ENCODE results near the gene EN1. TPM values are rescaled to one million over a fixed set of nuclear protein-coding genes. Genes with fewer than 3 reads are reported as not detected.

Gene EN1
- total RNA-seq, 1 experiment from 2014 or later: 0.26 TPM

- ATAC-seq (no peak), DNase-seq (ENCODE audit: low read depth, low spot score) (no peak)
- ChIA-PET CTCF (no interaction called here), POLR2A (no interaction called here)
- no peak overlapping the region for H3K27ac ChIP-seq (ENCODE audit: low read length)
- in situ Hi-C loops (cut with HindIII; ENCODE audit: low pct_unique_long_range_greater_than_20kb, low sequenced_read_pairs): no loop called here
- no peaks in the 10 kb centered on the region for H3K9me3 ChIP-seq (ENCODE audit: control insufficient read depth, insufficient read depth, low read depth, low read length)
- TF ChIP-seq, protein P1, sequence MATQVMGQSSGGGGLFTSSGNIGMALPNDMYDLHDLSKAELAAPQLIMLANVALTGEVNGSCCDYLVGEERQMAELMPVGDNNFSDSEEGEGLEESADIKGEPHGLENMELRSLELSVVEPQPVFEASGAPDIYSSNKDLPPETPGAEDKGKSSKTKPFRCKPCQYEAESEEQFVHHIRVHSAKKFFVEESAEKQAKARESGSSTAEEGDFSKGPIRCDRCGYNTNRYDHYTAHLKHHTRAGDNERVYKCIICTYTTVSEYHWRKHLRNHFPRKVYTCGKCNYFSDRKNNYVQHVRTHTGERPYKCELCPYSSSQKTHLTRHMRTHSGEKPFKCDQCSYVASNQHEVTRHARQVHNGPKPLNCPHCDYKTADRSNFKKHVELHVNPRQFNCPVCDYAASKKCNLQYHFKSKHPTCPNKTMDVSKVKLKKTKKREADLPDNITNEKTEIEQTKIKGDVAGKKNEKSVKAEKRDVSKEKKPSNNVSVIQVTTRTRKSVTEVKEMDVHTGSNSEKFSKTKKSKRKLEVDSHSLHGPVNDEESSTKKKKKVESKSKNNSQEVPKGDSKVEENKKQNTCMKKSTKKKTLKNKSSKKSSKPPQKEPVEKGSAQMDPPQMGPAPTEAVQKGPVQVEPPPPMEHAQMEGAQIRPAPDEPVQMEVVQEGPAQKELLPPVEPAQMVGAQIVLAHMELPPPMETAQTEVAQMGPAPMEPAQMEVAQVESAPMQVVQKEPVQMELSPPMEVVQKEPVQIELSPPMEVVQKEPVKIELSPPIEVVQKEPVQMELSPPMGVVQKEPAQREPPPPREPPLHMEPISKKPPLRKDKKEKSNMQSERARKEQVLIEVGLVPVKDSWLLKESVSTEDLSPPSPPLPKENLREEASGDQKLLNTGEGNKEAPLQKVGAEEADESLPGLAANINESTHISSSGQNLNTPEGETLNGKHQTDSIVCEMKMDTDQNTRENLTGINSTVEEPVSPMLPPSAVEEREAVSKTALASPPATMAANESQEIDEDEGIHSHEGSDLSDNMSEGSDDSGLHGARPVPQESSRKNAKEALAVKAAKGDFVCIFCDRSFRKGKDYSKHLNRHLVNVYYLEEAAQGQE (IDR thresholded peaks at IDR 0.05; ENCODE audit: insufficient read depth in 1 of 2, low read depth in 2 of 2, low read length in 1 of 2): no peak
- no peak for TF ChIP-seq SIN3A (IDR thresholded peaks at IDR 0.05; ENCODE audit: borderline replicate concordance, insufficient read depth, low read depth, low read length)
- no peak for TF ChIP-seq POLR2AphosphoS5 (IDR thresholded peaks at IDR 0.05; ENCODE audit: low read depth, low read length)
- TF ChIP-seq, protein P2, sequence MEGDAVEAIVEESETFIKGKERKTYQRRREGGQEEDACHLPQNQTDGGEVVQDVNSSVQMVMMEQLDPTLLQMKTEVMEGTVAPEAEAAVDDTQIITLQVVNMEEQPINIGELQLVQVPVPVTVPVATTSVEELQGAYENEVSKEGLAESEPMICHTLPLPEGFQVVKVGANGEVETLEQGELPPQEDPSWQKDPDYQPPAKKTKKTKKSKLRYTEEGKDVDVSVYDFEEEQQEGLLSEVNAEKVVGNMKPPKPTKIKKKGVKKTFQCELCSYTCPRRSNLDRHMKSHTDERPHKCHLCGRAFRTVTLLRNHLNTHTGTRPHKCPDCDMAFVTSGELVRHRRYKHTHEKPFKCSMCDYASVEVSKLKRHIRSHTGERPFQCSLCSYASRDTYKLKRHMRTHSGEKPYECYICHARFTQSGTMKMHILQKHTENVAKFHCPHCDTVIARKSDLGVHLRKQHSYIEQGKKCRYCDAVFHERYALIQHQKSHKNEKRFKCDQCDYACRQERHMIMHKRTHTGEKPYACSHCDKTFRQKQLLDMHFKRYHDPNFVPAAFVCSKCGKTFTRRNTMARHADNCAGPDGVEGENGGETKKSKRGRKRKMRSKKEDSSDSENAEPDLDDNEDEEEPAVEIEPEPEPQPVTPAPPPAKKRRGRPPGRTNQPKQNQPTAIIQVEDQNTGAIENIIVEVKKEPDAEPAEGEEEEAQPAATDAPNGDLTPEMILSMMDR (IDR thresholded peaks at IDR 0.05): no peak
- TF ChIP-seq TCF7L2 (IDR thresholded peaks at IDR 0.05; ENCODE audit: low read depth, low read length): no peak
- intact Hi-C loops (cut with micrococcal nuclease; ENCODE audit: unreplicated experiment): loop anchor here (5.0 to 10.0 kb wide), 2 partner anchors 92 to 485 kb away; no protein-coding TSS in a partner anchor
- H3K36me3 ChIP-seq (ENCODE audit: control insufficient read depth, insufficient read depth, low read length): no peaks in the 10 kb centered on the region
- H3K4me3 ChIP-seq (ENCODE audit: low read depth in 2 of 2, low read length in 2 of 2): no peak overlapping the region
- 0 out of 2 replicates have a peak, but pooled peaks cover 3% of the 10 kb centered on the region for H3K4me1 ChIP-seq (ENCODE audit: control insufficient read depth, insufficient read depth, low read length)
- peaks cover 13% of the 10 kb centered on the region; the same call in 1 of the 2 replicates for H3K27me3 ChIP-seq (ENCODE audit: control insufficient read depth, insufficient read depth, low read length)
- no TSS peak for BruUV-seq (replicated peaks)
Observed at GRCh38 chr2:118856978-118857676, 9.7 kb upstream of the EN1 start.

DNA sequence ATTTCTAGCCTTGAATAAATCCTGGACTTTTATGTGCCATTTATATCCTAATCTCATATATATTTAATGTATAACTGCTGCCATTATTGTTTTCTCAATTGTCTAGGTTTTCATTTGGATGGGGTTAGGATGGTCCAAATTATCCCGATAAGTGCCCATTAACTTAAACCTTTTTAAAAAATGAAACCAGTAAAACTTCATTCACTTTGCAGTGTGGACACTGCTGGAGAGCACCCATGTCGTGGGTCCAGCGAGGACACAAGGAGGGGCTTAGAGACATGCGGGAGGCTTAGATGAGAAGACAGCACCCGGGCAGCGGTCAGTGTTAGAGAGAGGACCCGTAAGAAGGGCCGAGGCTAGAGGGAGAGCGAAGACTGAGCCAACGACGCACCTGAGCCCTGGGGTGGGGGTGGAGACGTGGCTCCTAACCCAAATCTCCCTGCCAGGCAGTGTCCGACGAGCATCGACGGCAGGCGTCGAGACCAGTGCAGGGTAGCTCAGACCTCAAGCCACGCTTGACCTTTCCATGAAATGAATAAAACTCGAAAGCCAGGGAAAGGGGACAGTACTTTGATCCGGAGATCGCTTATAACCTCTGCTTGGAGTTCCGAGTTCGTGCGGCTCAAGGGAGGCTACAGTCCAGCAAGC is 9.0 kb upstream of the EN1 start:
- in situ Hi-C loops (cut with HindIII; ENCODE audit: low pct_unique_long_range_greater_than_20kb, low sequenced_read_pairs) (no loop called here), intact Hi-C loops (cut with micrococcal nuclease; ENCODE audit: unreplicated experiment) (loop anchor here (5.0 to 10.0 kb wide), 2 partner anchors 92 to 484 kb away; no protein-coding TSS in a partner anchor)
- ChIA-PET POLR2A (no interaction called here), CTCF (interaction anchor here (1.0 to 1.2 kb wide), 2 partner anchors 62 to 824 kb away, joined by 3 to 5 read pairs; no protein-coding TSS in a partner anchor)
- Histone ChIP-seq H3K4me1 (ENCODE audit: control insufficient read depth, insufficient read depth, low read length) (0 out of 2 replicates have a peak, but pooled peaks cover 3% of the 10 kb centered on the region), H3K36me3 (ENCODE audit: control insufficient read depth, insufficient read depth, low read length) (no peaks in the 10 kb centered on the region), H3K9me3 (ENCODE audit: control insufficient read depth, insufficient read depth, low read depth, low read length) (no peaks in the 10 kb centered on the region), H3K27me3 (ENCODE audit: control insufficient read depth, insufficient read depth, low read length) (peaks cover 13% of the 10 kb centered on the region; the same call in 1 of the 2 replicates), H3K4me3 (ENCODE audit: low read depth in 2 of 2, low read length in 2 of 2) (no peak overlapping the region), H3K27ac (ENCODE audit: low read length) (no peak overlapping the region)
- no peak for ATAC-seq
- BruUV-seq (replicated peaks): no TSS peak
- DNase-seq (ENCODE audit: low read depth, low spot score): no peak
- TF ChIP-seq TCF7L2 (IDR thresholded peaks at IDR 0.05; ENCODE audit: low read depth, low read length) (no peak), SIN3A (IDR thresholded peaks at IDR 0.05; ENCODE audit: borderline replicate concordance, insufficient read depth, low read depth, low read length) (no peak), POLR2AphosphoS5 (IDR thresholded peaks at IDR 0.05; ENCODE audit: low read depth, low read length) (no peak)
- TF ChIP-seq, protein P1 (IDR thresholded peaks at IDR 0.05; ENCODE audit: insufficient read depth in 1 of 2, low read depth in 2 of 2, low read length in 1 of 2): no peak
- TF ChIP-seq, protein P2 (IDR thresholded peaks at IDR 0.05): no peak

All from Panc1 (cell line).